GM12875 (cell line): ENCODE data around the gene CREBBP.

Source experiments
- H3K4me3 ChIP-seq: one replicate; pipeline ENCODE4 v1.5.1; 2011; ENCODE audit warnings: low read depth, low read length, control low read depth
- TF ChIP-seq, protein P1 (sequence below): IDR thresholded peaks from 2 replicates; pipeline ENCODE4 v1.5.1; 2011; ENCODE audit warnings: low read depth, mild to moderate bottlenecking, control low read depth, inconsistent platforms, low read length, moderate library complexity, borderline replicate concordance; ENCODE audit not compliant: insufficient read depth

CREBBP gene

DNA sequence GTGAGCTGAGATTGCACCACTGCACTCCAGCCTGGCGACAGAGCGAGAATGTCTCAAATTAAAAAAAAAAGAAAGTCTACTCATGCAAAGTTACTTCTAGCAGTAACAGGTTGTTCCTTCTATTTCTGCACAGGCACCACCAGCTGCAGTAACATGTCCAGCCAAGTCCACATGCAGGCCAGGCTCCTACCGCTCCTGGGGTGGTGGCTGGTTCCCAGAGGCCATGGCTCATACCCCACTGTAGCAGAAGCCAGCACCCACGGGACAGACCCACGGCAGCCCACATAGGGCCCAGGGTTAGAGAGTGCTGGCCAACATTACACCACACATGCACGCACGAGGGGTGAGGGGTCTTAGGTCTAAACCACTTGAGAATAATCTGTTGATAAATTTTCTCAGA is 136.5 kb downstream of the CREBBP start:
- TF ChIP-seq, protein P1, sequence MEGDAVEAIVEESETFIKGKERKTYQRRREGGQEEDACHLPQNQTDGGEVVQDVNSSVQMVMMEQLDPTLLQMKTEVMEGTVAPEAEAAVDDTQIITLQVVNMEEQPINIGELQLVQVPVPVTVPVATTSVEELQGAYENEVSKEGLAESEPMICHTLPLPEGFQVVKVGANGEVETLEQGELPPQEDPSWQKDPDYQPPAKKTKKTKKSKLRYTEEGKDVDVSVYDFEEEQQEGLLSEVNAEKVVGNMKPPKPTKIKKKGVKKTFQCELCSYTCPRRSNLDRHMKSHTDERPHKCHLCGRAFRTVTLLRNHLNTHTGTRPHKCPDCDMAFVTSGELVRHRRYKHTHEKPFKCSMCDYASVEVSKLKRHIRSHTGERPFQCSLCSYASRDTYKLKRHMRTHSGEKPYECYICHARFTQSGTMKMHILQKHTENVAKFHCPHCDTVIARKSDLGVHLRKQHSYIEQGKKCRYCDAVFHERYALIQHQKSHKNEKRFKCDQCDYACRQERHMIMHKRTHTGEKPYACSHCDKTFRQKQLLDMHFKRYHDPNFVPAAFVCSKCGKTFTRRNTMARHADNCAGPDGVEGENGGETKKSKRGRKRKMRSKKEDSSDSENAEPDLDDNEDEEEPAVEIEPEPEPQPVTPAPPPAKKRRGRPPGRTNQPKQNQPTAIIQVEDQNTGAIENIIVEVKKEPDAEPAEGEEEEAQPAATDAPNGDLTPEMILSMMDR: no peak
- no peak overlapping the region for H3K4me3 ChIP-seq

DNA sequence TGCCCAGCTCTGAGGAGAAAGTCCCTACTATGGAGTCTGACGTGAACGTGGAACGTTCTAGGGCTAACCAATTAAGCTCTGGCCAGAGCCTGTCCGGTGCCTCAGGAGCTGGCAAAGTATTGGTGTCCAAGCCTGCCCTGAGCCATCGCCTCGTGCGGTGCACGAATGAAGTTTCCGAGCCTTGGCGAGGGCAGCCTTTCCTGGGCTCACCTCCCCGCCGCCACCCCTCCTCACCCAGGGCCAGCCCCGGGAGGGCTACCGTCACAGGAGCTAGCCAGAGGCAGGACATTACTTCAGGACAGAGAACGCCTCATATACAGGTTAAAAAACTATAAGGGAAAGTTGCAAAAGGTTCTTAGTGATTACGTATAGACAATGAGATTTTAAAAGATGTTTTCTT is 139.6 kb downstream of the CREBBP start:
- TF ChIP-seq, protein P1: no peak
- no peak overlapping the region for H3K4me3 ChIP-seq

DNA sequence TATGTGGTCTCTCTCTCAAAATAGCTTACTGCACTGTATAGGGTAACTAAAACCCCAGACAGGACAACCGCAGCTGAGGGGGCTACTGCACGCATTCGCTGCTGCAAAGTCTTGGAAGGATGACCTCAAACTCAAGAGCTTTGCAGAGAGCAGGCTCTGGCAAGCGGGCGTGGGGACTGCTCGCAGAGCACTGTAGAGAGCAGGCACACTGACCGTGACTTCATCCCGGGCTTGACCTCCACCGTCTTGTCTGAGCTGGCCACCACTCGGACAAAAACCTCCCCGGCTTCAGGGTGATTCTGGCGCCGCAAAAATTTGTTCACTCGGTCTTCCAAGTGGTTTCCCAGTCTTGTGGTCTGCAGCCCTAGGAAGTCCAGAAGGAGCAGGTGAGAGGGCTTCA is 140.3 kb downstream of the CREBBP start:
- no peak overlapping the region for H3K4me3 ChIP-seq
- TF ChIP-seq, protein P1: no peak

DNA sequence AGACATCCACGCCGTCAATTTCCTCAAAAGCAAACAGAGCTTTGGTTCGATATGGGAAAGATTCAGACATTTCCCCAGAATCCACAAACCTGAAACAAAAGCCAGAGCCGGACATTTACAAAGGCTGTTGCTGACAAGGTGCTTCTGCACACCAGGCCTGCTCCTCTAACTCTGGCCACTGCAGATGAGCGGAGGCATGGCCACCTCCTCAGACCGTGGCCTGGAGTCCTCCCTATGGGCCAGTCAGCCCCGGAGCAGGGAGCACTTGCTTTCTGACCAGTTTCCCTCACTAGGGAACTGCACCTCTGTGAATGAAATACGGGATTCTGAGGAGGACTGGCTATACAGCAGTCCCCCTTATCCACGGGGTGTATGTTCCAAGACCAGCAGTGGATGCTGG is 140.9 kb downstream of the CREBBP start:
- H3K4me3 ChIP-seq: no peak overlapping the region
- TF ChIP-seq, protein P1: no peak

DNA sequence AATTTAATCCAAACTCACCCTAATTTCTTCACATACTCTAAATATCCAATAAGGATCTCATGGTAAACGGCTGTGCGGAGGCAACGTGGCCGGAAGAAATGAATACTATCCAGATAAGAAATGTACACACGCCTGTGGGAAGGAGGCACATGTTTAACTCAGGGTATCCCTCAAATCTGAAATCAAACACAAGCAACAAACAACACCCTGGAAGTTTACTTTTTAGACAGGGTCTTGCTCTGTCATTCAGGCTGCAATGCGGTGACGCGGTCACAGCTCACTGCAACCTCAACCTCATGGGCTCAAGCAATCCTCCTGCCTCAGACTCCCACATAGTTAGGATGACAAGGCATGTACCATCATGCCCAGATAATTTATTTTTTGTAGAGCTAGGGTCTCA is 142.0 kb downstream of the CREBBP start:
- TF ChIP-seq, protein P1: no peak
- no peak overlapping the region for H3K4me3 ChIP-seq

DNA sequence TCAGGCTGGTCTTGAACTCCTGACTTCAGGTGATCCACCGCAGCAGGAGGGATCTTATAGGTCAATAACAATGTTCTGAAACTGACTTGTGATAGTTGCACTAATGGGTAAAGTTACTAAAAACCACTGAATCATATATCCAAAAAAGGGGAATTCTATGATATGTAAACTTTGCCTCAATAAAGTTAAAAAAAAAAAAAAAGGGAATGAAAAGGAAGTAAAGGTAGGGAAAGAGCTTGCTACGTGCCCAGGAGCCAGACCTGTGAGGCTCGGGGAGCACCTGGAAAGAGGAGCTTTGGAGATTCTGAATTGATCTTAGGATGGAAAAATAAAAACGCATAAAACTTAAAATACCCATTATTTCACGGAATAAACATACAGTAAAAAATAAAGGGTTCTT is 142.4 kb downstream of the CREBBP start:
- TF ChIP-seq, protein P1: no peak
- no peak overlapping the region for H3K4me3 ChIP-seq

DNA sequence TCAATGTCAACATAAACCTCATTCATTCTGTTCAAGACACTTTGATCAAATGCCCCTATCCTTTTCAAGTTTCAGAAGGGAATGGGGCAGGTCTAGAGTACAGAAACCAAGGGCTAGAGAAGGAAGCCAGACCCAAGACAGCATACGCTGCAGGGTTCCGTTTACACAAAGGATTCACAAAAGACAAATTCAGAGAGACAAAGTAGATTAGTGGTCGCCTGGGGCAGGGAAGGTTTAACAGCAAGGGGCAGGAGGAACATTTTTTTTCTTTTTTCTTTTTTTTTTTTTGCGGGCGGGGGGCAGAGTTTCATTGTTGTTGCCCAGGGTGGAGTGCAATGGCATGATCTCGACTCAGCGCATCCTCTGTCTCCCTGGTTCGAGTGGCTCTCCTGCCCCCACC is 143.3 kb downstream of the CREBBP start:
- no peak overlapping the region for H3K4me3 ChIP-seq
- TF ChIP-seq, protein P1: no peak
